Thyroid gland (tissue), 4 donors: ENCODE data around the gene ECEL1.

Source experiments
- POLR2A ChIP-seq, 2 donors: fragments of 450-650 bp; IDR thresholded peaks; one replicate each; pipeline ENCODE4 v1.6.1; 2017; ENCODE audit warnings: antibody characterized with exemption in 2 of 2, mild to moderate bottlenecking in 2 of 2, moderate library complexity in 1 of 2
- TF ChIP-seq, protein P1 (sequence below), 6 experiments: fragments of 200-600 bp in 3 of 6; fragments of 450-650 bp in 3 of 6; sonication (generic) in 3 of 6; IDR thresholded peaks; one replicate each; pipeline ENCODE4 v1.5.1; 2016 to 2019; ENCODE audit warnings: antibody characterized with exemption in 6 of 6, mild to moderate bottlenecking in 2 of 6, inconsistent platforms in 1 of 6, moderate library complexity in 1 of 6

GRCh38 chr2:232534940-232535651, 47.5 kb upstream of the ECEL1 start:
- TF ChIP-seq, protein P1, sequence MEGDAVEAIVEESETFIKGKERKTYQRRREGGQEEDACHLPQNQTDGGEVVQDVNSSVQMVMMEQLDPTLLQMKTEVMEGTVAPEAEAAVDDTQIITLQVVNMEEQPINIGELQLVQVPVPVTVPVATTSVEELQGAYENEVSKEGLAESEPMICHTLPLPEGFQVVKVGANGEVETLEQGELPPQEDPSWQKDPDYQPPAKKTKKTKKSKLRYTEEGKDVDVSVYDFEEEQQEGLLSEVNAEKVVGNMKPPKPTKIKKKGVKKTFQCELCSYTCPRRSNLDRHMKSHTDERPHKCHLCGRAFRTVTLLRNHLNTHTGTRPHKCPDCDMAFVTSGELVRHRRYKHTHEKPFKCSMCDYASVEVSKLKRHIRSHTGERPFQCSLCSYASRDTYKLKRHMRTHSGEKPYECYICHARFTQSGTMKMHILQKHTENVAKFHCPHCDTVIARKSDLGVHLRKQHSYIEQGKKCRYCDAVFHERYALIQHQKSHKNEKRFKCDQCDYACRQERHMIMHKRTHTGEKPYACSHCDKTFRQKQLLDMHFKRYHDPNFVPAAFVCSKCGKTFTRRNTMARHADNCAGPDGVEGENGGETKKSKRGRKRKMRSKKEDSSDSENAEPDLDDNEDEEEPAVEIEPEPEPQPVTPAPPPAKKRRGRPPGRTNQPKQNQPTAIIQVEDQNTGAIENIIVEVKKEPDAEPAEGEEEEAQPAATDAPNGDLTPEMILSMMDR (IDR thresholded peaks at IDR 0.05): no peak
- TF ChIP-seq POLR2A (IDR thresholded peaks at IDR 0.05): no peak
